ENCODE measurements around the gene GPR17.

- no peak for TF ChIP-seq CTCF (conservative IDR thresholded peaks at IDR 0.05 in 1 of 2, IDR thresholded peaks at IDR 0.05 in 1 of 2; ENCODE audit: low read depth in 1 of 2, low read length in 2 of 2)
- no peak for TF ChIP-seq EZH2 (IDR thresholded peaks at IDR 0.05; ENCODE audit: low read length, missing control alignments)
These were observed 23.2 kb upstream of the GPR17 start for GRCh38 chr2:127622561-127623387.
